H1 (cell line): ENCODE results near the gene ROR1. TPM values are rescaled to one million over a fixed set of nuclear protein-coding genes. Genes with fewer than 3 reads are reported as not detected.

Source experiments
- CTCF ChIA-PET: fragments of 300-600 bp; sonication (Branson Sonifier 250); formaldehyde crosslinking; loops from one replicate; lab custom pipeline; 2021; ENCODE audit not compliant: partially characterized antibody; lab: Charles Lee
- POLR2A ChIA-PET: fragments of 300-600 bp; sonication (Branson Sonifier 250); formaldehyde crosslinking; loops from one replicate; lab custom pipeline; 2021; ENCODE audit warnings: inconsistent platforms; ENCODE audit not compliant: partially characterized antibody; lab: Charles Lee
- DNase-seq, 2 experiments: peaks; one replicate each; pipeline versions ENCODE4 v3.0.0 to v3.0.0-alpha.2; 2010 to 2022; ENCODE audit warnings: low spot score in 2 of 2, low read depth in 1 of 2, mixed read lengths in 1 of 2
- FAIRE-seq: peaks from 2 replicates; lab custom pipeline; 2011; peaks lifted over from hg19 to GRCh38; lab: Jason Lieb, UNC
- H2AFZ ChIP-seq: 2 replicates; pipeline ENCODE4 v1.8.1; 2012; ENCODE audit warnings: low read length, inconsistent platforms
- H2AK5ac ChIP-seq: 2 replicates; pipeline ENCODE4 v1.6.1; 2013; ENCODE audit warnings: low read depth, low read length
- H2BK120ac ChIP-seq: replicated peaks from 2 replicates; pipeline ENCODE3; 2013; ENCODE audit warnings: low read depth, low read length, inconsistent platforms
- H2BK12ac ChIP-seq: 2 replicates; pipeline ENCODE4 v1.6.1; 2013; ENCODE audit warnings: low read depth, low read length
- H2BK15ac ChIP-seq: 2 replicates; pipeline ENCODE4 v1.6.1; 2013; ENCODE audit warnings: low read length
- H2BK20ac ChIP-seq: 2 replicates; pipeline ENCODE4 v1.6.1; 2013; ENCODE audit warnings: low read length
- H2BK5ac ChIP-seq: 2 replicates; pipeline ENCODE4 v1.6.1; 2013; ENCODE audit warnings: low read depth, low read length
- H3K14ac ChIP-seq: 2 replicates; pipeline ENCODE4 v1.6.1; 2013; ENCODE audit warnings: inconsistent platforms; ENCODE audit not compliant: insufficient read length
- H3K18ac ChIP-seq: 2 replicates; pipeline ENCODE4 v1.6.1; 2013; ENCODE audit warnings: low read length; ENCODE audit errors: extremely low read depth
- H3K23ac ChIP-seq: 2 replicates; pipeline ENCODE4 v1.6.1; 2013; ENCODE audit warnings: inconsistent platforms; ENCODE audit not compliant: insufficient read length
- H3K23me2 ChIP-seq: 2 replicates; pipeline ENCODE4 v1.6.1; 2013; ENCODE audit warnings: low read depth, low read length
- H3K27ac ChIP-seq: 2 replicates; pipeline ENCODE4 v1.6.1; 2011; ENCODE audit warnings: low read depth, low read length, inconsistent platforms
- H3K27me3 ChIP-seq, 4 experiments: replicated peaks in 1 of 4; 1 replicate in 1 of 4; 2 replicates in 3 of 4; pipeline versions ENCODE4 v1.6.1 to v1.8.1; 2011 to 2013; ENCODE audit warnings: low read length in 3 of 4, mild to moderate bottlenecking in 3 of 4, inconsistent platforms in 2 of 4, mixed read lengths in 2 of 4, moderate library complexity in 1 of 4; ENCODE audit not compliant: control insufficient read depth in 3 of 4, insufficient read depth in 3 of 4; ENCODE audit errors: extremely low read depth in 1 of 4
- H3K36me3 ChIP-seq, 4 experiments: 2 replicates each; pipeline versions ENCODE4 v1.6.1 to v1.8.1; 2011 to 2013; ENCODE audit warnings: mild to moderate bottlenecking in 4 of 4, low read length in 3 of 4, moderate library complexity in 2 of 4, control low read depth in 1 of 4, inconsistent platforms in 1 of 4; ENCODE audit not compliant: insufficient read depth in 4 of 4, control insufficient read depth in 2 of 4
- H3K4ac ChIP-seq: replicated peaks from 2 replicates; pipeline ENCODE3; 2013; ENCODE audit warnings: low read length, low read depth, mixed read lengths, inconsistent platforms; ENCODE audit not compliant: insufficient read length
- H3K4me1 ChIP-seq, 4 experiments: replicated peaks in 1 of 4; 1 replicate in 1 of 4; 2 replicates in 3 of 4; pipeline versions ENCODE4 v1.6.1 to v1.8.1; 2011 to 2013; ENCODE audit warnings: low read length in 3 of 4, inconsistent platforms in 2 of 4, mixed read lengths in 1 of 4; ENCODE audit not compliant: insufficient read depth in 4 of 4, control insufficient read depth in 3 of 4
- H3K4me2 ChIP-seq, 2 experiments: 2 replicates each; pipeline versions ENCODE4 v1.6.1 to v1.8.1; 2011 to 2013; ENCODE audit warnings: low read depth in 2 of 2, low read length in 2 of 2, control low read depth in 1 of 2, inconsistent platforms in 1 of 2, mild to moderate bottlenecking in 1 of 2; ENCODE audit not compliant: insufficient read depth in 1 of 2
- H3K4me3 ChIP-seq, 4 experiments: fragments of 200-600, 300-600 bp in 1 of 4; sonication (generic), shearing (Covaris generic), sonication (Bioruptor Twin) in 1 of 4; 2 replicates each; pipeline versions ENCODE4 v1.5.1 to v1.8.1; 2011 to 2016; ENCODE audit warnings: low read length in 4 of 4, low read depth in 3 of 4, control low read depth in 2 of 4, inconsistent platforms in 2 of 4, mild to moderate bottlenecking in 2 of 4, mixed read lengths in 1 of 4, moderate library complexity in 1 of 4; ENCODE audit not compliant: insufficient read depth in 2 of 4; ENCODE audit errors: extremely low read depth in 1 of 4
- H3K56ac ChIP-seq: replicated peaks from 2 replicates; pipeline ENCODE3; 2013; ENCODE audit warnings: low read depth, mild to moderate bottlenecking, mixed read lengths, low read length, inconsistent platforms; ENCODE audit not compliant: insufficient read length
- H3K79me1 ChIP-seq: 2 replicates; pipeline ENCODE4 v1.6.1; 2013; ENCODE audit warnings: low read depth, low read length, control low read depth
- H3K79me2 ChIP-seq, 2 experiments: 2 replicates each; pipeline versions ENCODE4 v1.6.1 to v1.8.1; 2012 to 2013; ENCODE audit warnings: low read length in 2 of 2, mild to moderate bottlenecking in 2 of 2, inconsistent platforms in 1 of 2; ENCODE audit not compliant: insufficient read depth in 2 of 2, control insufficient read depth in 1 of 2
- H3K9ac ChIP-seq, 4 experiments: replicated peaks in 1 of 4; 1 replicate in 1 of 4; 2 replicates in 3 of 4; pipeline versions ENCODE4 v1.6.1 to v1.8.1; 2011 to 2013; ENCODE audit warnings: low read depth in 3 of 4, low read length in 3 of 4, control low read depth in 2 of 4, mild to moderate bottlenecking in 2 of 4, moderate library complexity in 2 of 4, inconsistent platforms in 1 of 4; ENCODE audit errors: extremely low read depth in 1 of 4
- H3K9me3 ChIP-seq, 2 experiments: 2 replicates each; pipeline versions ENCODE4 v1.6.1 to v1.8.1; 2012 to 2013; ENCODE audit warnings: mild to moderate bottlenecking in 2 of 2, moderate library complexity in 2 of 2, control low read depth in 1 of 2, inconsistent platforms in 1 of 2, low read depth in 1 of 2, low read length in 1 of 2, mixed read lengths in 1 of 2; ENCODE audit not compliant: insufficient read depth in 2 of 2
- H4K20me1 ChIP-seq, 2 experiments: replicated peaks in 1 of 2; 2 replicates each; pipeline versions ENCODE3 to v1.8.1; 2011 to 2013; ENCODE audit warnings: inconsistent platforms in 2 of 2, low read length in 2 of 2, mild to moderate bottlenecking in 1 of 2; ENCODE audit not compliant: insufficient read depth in 2 of 2, control insufficient read depth in 1 of 2
- H4K5ac ChIP-seq: 2 replicates; pipeline ENCODE4 v1.6.1; 2013; ENCODE audit warnings: low read length, low read depth, mixed read lengths, inconsistent platforms; ENCODE audit not compliant: insufficient read length
- H4K8ac ChIP-seq: 2 replicates; pipeline ENCODE4 v1.8.0; 2013; ENCODE audit warnings: mild to moderate bottlenecking, moderate library complexity, low read length, inconsistent platforms; ENCODE audit not compliant: insufficient read depth; ENCODE audit errors: extremely low read depth
- H4K91ac ChIP-seq: replicated peaks from 2 replicates; pipeline ENCODE3; 2013; ENCODE audit warnings: low read length, mixed read lengths, inconsistent platforms; ENCODE audit not compliant: insufficient read length
- HDAC6 ChIP-seq: IDR thresholded peaks from one replicate; pipeline ENCODE4 v1.7.1; 2012; ENCODE audit warnings: low read depth, mild to moderate bottlenecking, inconsistent platforms, low read length, moderate library complexity
- KDM1A ChIP-seq: fragments of 200-600, 300-600 bp; sonication (generic); IDR thresholded peaks from 2 replicates; pipeline ENCODE4 v1.7.1; 2016; ENCODE audit warnings: mild to moderate bottlenecking, low read length, borderline replicate concordance
- PHF8 ChIP-seq: fragments of 200-600 bp; sonication (generic); conservative IDR thresholded peaks from 2 replicates; pipeline ENCODE4 v1.7.1; 2012; ENCODE audit warnings: low read depth, mild to moderate bottlenecking, inconsistent platforms, low read length, moderate library complexity
- POLR2AphosphoS5 ChIP-seq: IDR thresholded peaks from 2 replicates; pipeline ENCODE4 v1.6.1; 2011; ENCODE audit warnings: low read depth, low read length
- RNF2 ChIP-seq: fragments of 200-900, 300-1000 bp; sonication (generic); IDR thresholded peaks from 2 replicates; pipeline ENCODE4 v1.7.1; 2016; ENCODE audit warnings: borderline replicate concordance, low read depth, mild to moderate bottlenecking, antibody characterized with exemption, low read length; ENCODE audit not compliant: poor library complexity, severe bottlenecking; ENCODE audit errors: missing control alignments
- SP1 ChIP-seq: IDR thresholded peaks from 2 replicates; pipeline ENCODE4 v1.6.1; 2011; ENCODE audit warnings: low read depth, low read length
- TAF7 ChIP-seq: optimal IDR thresholded peaks from 2 replicates; pipeline ENCODE3; 2011; ENCODE audit warnings: low read depth, mild to moderate bottlenecking, inconsistent platforms, low read length, moderate library complexity, borderline replicate concordance
- WGBS, 2 experiments: shearing (Covaris generic) in 1 of 2; methylation state at CpG; one replicate each; pipeline versions ENCODE4 v1.1.6 to v1.1.7; 2013 to 2015; ENCODE audit warnings: low lambda C conversion rate in 2 of 2, mixed read lengths in 2 of 2, inconsistent platforms in 1 of 2, low coverage in 1 of 2, missing lambda C conversion rate in 1 of 2; ENCODE audit not compliant: insufficient replicate concordance in 2 of 2, insufficient coverage in 1 of 2, insufficient read length in 1 of 2; ENCODE audit errors: extremely low coverage in 1 of 2, missing lambda C conversion rate in 1 of 2; 5-methylcytosine and 5-hydroxymethylcytosine counted together
- polyA plus RNA-seq, 7 experiments: library from polyadenylated mRNA; depleted of rRNA in 3 of 7; stranded (reverse) in 5 of 7; unstranded in 2 of 7; fragments of >200 nt in 5 of 7; fragments of 200-250 nt in 2 of 7; gene quantifications; 1 replicate in 5 of 7; 2 replicates in 1 of 7; 4 replicates in 1 of 7; pipeline versions ENCODE4 v1.2.1 to v1.2.3, GENCODE V29; 2011 to 2013; ENCODE audit warnings: missing spikeins in 2 of 7, mixed read lengths in 2 of 7
- total RNA-seq: library from RNA; stranded (reverse); fragmentation: NEBNext Ultra II Directional; extraction: Animal tissue kit (Norgen Biotek cat#: 25700); gene quantifications from 2 replicates; pipeline ENCODE4 v1.2.1, GENCODE V29; 2021

The ROR1 gene
- total and polyA plus RNA-seq, 2 of the 8 experiments (the other 6 are each of a cell fraction or from before 2014, with no cell fraction given): 33.6 to 73.6 TPM

GRCh38 chr1:63893976-63894375 lies 120.2 kb downstream of the ROR1 start:
- H4K20me1 ChIP-seq: peaks cover 7 to 12% of the 10 kb centered on the region in 2 experiments
- no peak overlapping the region for H2BK5ac ChIP-seq
- no peak overlapping the region for H4K5ac ChIP-seq
- no peak for TF ChIP-seq POLR2AphosphoS5
- TF ChIP-seq HDAC6: no peak
- TF ChIP-seq TAF7: no peak
- no peak for TF ChIP-seq RNF2
- TF ChIP-seq KDM1A: no peak
- no peak for TF ChIP-seq PHF8
- TF ChIP-seq SP1: no peak
- no peak overlapping the region for H3K9ac ChIP-seq
- H3K14ac ChIP-seq: no peak overlapping the region
- H3K4me2 ChIP-seq: no peak overlapping the region
- H2AK5ac ChIP-seq: no peak overlapping the region
- no peak overlapping the region for H4K8ac ChIP-seq
- H3K79me2 ChIP-seq: peaks cover 0 to 98% of the 10 kb centered on the region in 2 experiments
- FAIRE-seq: no peak
- H3K4me1 ChIP-seq: peaks cover 0 to 21% (median 4%) of the 10 kb centered on the region in 4 experiments; a peak in 5 of 7 replicates
- H4K91ac ChIP-seq: no peak overlapping the region
- ChIA-PET CTCF (no interaction called here), POLR2A (no interaction called here)
- H3K9me3 ChIP-seq: no peaks in the 10 kb centered on the region
- H2BK15ac ChIP-seq: no peak overlapping the region
- H3K27me3 ChIP-seq: no peaks in the 10 kb centered on the region
- no peak overlapping the region for H3K27ac ChIP-seq
- H3K18ac ChIP-seq: no peak overlapping the region
- H3K36me3 ChIP-seq: no peaks in the 10 kb centered on the region; a peak in 1 of 8 replicates
- WGBS, 2 experiments: 88% methylated on average over 3 of the region's 3 CpGs; no CpG with 5 or more reads in 1 of the 2 experiments
- H2BK20ac ChIP-seq: no peak overlapping the region
- DNase-seq: no peak
- H2BK120ac ChIP-seq: no peak overlapping the region
- no peak overlapping the region for H3K56ac ChIP-seq
- H3K79me1 ChIP-seq: peaks cover 11% of the 10 kb centered on the region
- H2AFZ ChIP-seq: no peak overlapping the region
- no peak overlapping the region for H3K4ac ChIP-seq
- H3K4me3 ChIP-seq: no peak overlapping the region
- no peak overlapping the region for H2BK12ac ChIP-seq
- no peak overlapping the region for H3K23ac ChIP-seq
- H3K23me2 ChIP-seq: no peaks in the 10 kb centered on the region
